GM23338 (cell line): ENCODE data around the gene ARHGAP28. TPM values are rescaled to one million over a fixed set of nuclear protein-coding genes. Genes with fewer than 3 reads are reported as not detected.
A peak's percentile ranks its signal among the peaks of the same experiment; 100 is the strongest.

Experiments
- ATAC-seq: fragments of 200-7000 bp; cut with Tn5 transposase; 3 replicates; pipeline ENCODE4 v1.9.1; 2020
- DNase-seq: peaks from one replicate; pipeline ENCODE4 v3.0.0-alpha.2; 2015; ENCODE audit warnings: low spot score
- H2AFZ ChIP-seq: fragments of 200-600 bp; sonication (generic); 2 replicates; pipeline ENCODE4 v1.8.0; 2016; ENCODE audit warnings: antibody characterized with exemption, mild to moderate bottlenecking, moderate library complexity
- H3F3A ChIP-seq: fragments of 200-600 bp; sonication (generic); replicated peaks from 2 replicates; pipeline ENCODE4 v1.8.0; 2017; ENCODE audit warnings: antibody characterized with exemption, mixed run types, low read depth
- H3K27ac ChIP-seq: fragments of 200-600 bp; sonication (generic); 2 replicates; pipeline ENCODE4 v1.6.1; 2016; ENCODE audit warnings: low read depth
- H3K27me3 ChIP-seq: fragments of 200-600 bp; sonication (generic); 2 replicates; pipeline ENCODE4 v1.8.0; 2016; ENCODE audit warnings: mild to moderate bottlenecking, mixed run types, moderate library complexity; ENCODE audit not compliant: insufficient read depth
- H3K36me3 ChIP-seq: fragments of 200-600 bp; sonication (generic); 2 replicates; pipeline ENCODE4 v1.8.0; 2016; ENCODE audit warnings: mild to moderate bottlenecking; ENCODE audit not compliant: insufficient read depth
- H3K4me1 ChIP-seq: fragments of 200-600 bp; sonication (generic); 2 replicates; pipeline ENCODE4 v1.8.0; 2016; ENCODE audit warnings: mild to moderate bottlenecking, moderate library complexity; ENCODE audit not compliant: insufficient read depth
- H3K4me2 ChIP-seq: fragments of 200-600 bp; sonication (generic); 2 replicates; pipeline ENCODE4 v1.7.1; 2017; ENCODE audit warnings: mixed run types
- H3K4me3 ChIP-seq: fragments of 200-600 bp; sonication (generic); 2 replicates; pipeline ENCODE4 v1.6.1; 2016; ENCODE audit warnings: mixed run types
- H3K79me2 ChIP-seq: fragments of 200-600 bp; sonication (generic); replicated peaks from 2 replicates; pipeline ENCODE4 v1.8.0; 2017; ENCODE audit warnings: mild to moderate bottlenecking; ENCODE audit not compliant: insufficient read depth
- H3K9me2 ChIP-seq: fragments of 200-600 bp; sonication (generic); 2 replicates; pipeline ENCODE4 v1.8.0; 2017; ENCODE audit not compliant: insufficient read depth
- H4K20me1 ChIP-seq: fragments of 200-600 bp; sonication (generic); replicated peaks from 2 replicates; pipeline ENCODE4 v1.8.0; 2017; ENCODE audit warnings: mild to moderate bottlenecking; ENCODE audit not compliant: insufficient read depth
- H3K27ac Mint-ChIP-seq: 2 replicates; pipeline ENCODE4 v1.8.0; 2020; ENCODE audit warnings: inconsistent platforms, mild to moderate bottlenecking, moderate library complexity, mixed read lengths
- H3K27me3 Mint-ChIP-seq: 3 replicates; pipeline ENCODE4 v1.8.0; 2022; ENCODE audit warnings: low read depth, mild to moderate bottlenecking, moderate library complexity, mixed read lengths, inconsistent platforms; ENCODE audit not compliant: insufficient read depth, poor library complexity
- H3K36me3 Mint-ChIP-seq: 3 replicates; pipeline ENCODE4 v1.8.0; 2021; ENCODE audit warnings: low read depth, mild to moderate bottlenecking, inconsistent platforms, moderate library complexity, mixed read lengths
- H3K4me1 Mint-ChIP-seq: 3 replicates; pipeline ENCODE4 v1.8.0; 2020; ENCODE audit warnings: mild to moderate bottlenecking, inconsistent platforms, mixed read lengths
- H3K4me3 Mint-ChIP-seq: 3 replicates; pipeline ENCODE4 v1.8.0; 2021; ENCODE audit warnings: moderate library complexity, mild to moderate bottlenecking, inconsistent platforms, mixed read lengths
- H3K9me3 Mint-ChIP-seq: 3 replicates; pipeline ENCODE4 v1.8.0; 2020; ENCODE audit warnings: moderate library complexity, mild to moderate bottlenecking, inconsistent platforms, mixed read lengths
- CREB1 ChIP-seq: fragments of 250-450 bp; sonication (Bioruptor Pico); IDR thresholded peaks from 2 replicates; pipeline ENCODE4 v1.5.0; 2020; ENCODE audit warnings: low read depth, mild to moderate bottlenecking, moderate library complexity
- CTCF ChIP-seq, 2 experiments: fragments of 200-600 bp in 1 of 2; sonication (generic) in 1 of 2; conservative IDR thresholded peaks; 2 replicates each; pipeline versions ENCODE4 v1.5.1 to v1.6.1; 2016 to 2017; ENCODE audit warnings: antibody characterized with exemption in 2 of 2, low read depth in 2 of 2, mild to moderate bottlenecking in 2 of 2, moderate library complexity in 1 of 2
- ETS1 ChIP-seq: IDR thresholded peaks from 2 replicates; pipeline ENCODE4 v1.6.1; 2016; ENCODE audit warnings: antibody characterized with exemption
- EZH2 ChIP-seq: fragments of 200-600 bp; sonication (generic); IDR thresholded peaks from one replicate; pipeline ENCODE4 v1.8.0; 2017; ENCODE audit warnings: antibody characterized with exemption, mild to moderate bottlenecking, low read depth; ENCODE audit not compliant: unreplicated experiment
- EZH2phosphoT487 ChIP-seq: fragments of 200-600 bp; sonication (generic); IDR thresholded peaks from one replicate; pipeline ENCODE4 v1.8.1; 2018; ENCODE audit warnings: antibody characterized with exemption; ENCODE audit not compliant: unreplicated experiment
- JUNB ChIP-seq: IDR thresholded peaks from one replicate; pipeline ENCODE4 v1.6.1; 2016; ENCODE audit warnings: antibody characterized with exemption; ENCODE audit not compliant: unreplicated experiment
- NANOG ChIP-seq: IDR thresholded peaks from 2 replicates; pipeline ENCODE4 v1.6.1; 2016; ENCODE audit warnings: antibody characterized with exemption, borderline replicate concordance
- POLR2AphosphoS5 ChIP-seq: IDR thresholded peaks from 2 replicates; pipeline ENCODE4 v1.6.1; 2016; ENCODE audit warnings: antibody characterized with exemption, low read depth
- REST ChIP-seq: IDR thresholded peaks from one replicate; pipeline ENCODE4 v1.6.1; 2018; ENCODE audit warnings: antibody characterized with exemption; ENCODE audit not compliant: unreplicated experiment
- STAT1 ChIP-seq: IDR thresholded peaks from one replicate; pipeline ENCODE4 v1.6.1; 2016; ENCODE audit warnings: antibody characterized with exemption; ENCODE audit not compliant: unreplicated experiment
- ZNF114 ChIP-seq: fragments of 250-450 bp; sonication (Bioruptor Pico); IDR thresholded peaks from 2 replicates; pipeline ENCODE4 v1.5.0; 2020; ENCODE audit warnings: mild to moderate bottlenecking, moderate library complexity
- ZNF331 ChIP-seq: fragments of 250-450 bp; sonication (Bioruptor Pico); IDR thresholded peaks from 2 replicates; pipeline ENCODE4 v1.5.0; 2020; ENCODE audit warnings: low read depth, mild to moderate bottlenecking, moderate library complexity
- ZNF462 ChIP-seq: fragments of 250-450 bp; sonication (Bioruptor Pico); IDR thresholded peaks from 2 replicates; pipeline ENCODE4 v1.5.0; 2020; ENCODE audit warnings: mild to moderate bottlenecking, moderate library complexity
- polyA plus RNA-seq: library from polyadenylated mRNA; unstranded; fragments of >200 nt; fragmentation: Nextera tagmentation; extraction: Ambion mirVana; gene quantifications from 2 replicates; pipeline ENCODE4 v1.2.1, GENCODE V29; 2016
- total RNA-seq: library from RNA; depleted of rRNA; stranded (reverse); fragments of >200 nt; shearing (Covaris generic); gene quantifications from 2 replicates; pipeline ENCODE4 v1.2.3, GENCODE V29; 2014

Gene ARHGAP28
- total and polyA plus RNA-seq, 2 experiments from 2014 or later: 2.8 to 9.6 TPM

GRCh38 chr18:6784046-6784445 is 54.5 kb downstream of the ARHGAP28 start:
- H3K27me3 Mint-ChIP-seq: peaks cover 4% of the 10 kb centered on the region
- H3K27ac ChIP-seq: no peak overlapping the region

More at GRCh38 chr18:6784046-6784445, 54.5 kb downstream of the ARHGAP28 start:
- Histone ChIP-seq H3K27me3 (no peaks in the 10 kb centered on the region), H3K4me3 (no peak overlapping the region), H2AFZ (no peak overlapping the region; the same call in 1 of the 2 replicates), H3K79me2 (no peaks in the 10 kb centered on the region), H3K4me1 (peaks cover 28% of the 10 kb centered on the region), H3K9me2 (no peaks in the 10 kb centered on the region), H3K36me3 (no peaks in the 10 kb centered on the region), H3K4me2 (no peak overlapping the region), H4K20me1 (no peaks in the 10 kb centered on the region), H3F3A (no peaks in the 10 kb centered on the region)
- TF ChIP-seq ZNF462 (CRISPR knock-in tag): no peak
- no peak for TF ChIP-seq REST
- no peak for TF ChIP-seq CTCF (conservative IDR thresholded peaks at IDR 0.05; ENCODE audit: low read depth in 2 of 2)
- TF ChIP-seq JUNB: no peak
- TF ChIP-seq EZH2: no peak
- TF ChIP-seq CREB1 (CRISPR knock-in tag): no peak
- TF ChIP-seq ETS1: no peak
- no peak for TF ChIP-seq POLR2AphosphoS5
- TF ChIP-seq EZH2phosphoT487: no peak
- TF ChIP-seq ZNF331 (CRISPR knock-in tag): no peak
- no peak for TF ChIP-seq NANOG
- no peak for TF ChIP-seq ZNF114 (CRISPR knock-in tag)
- TF ChIP-seq STAT1: no peak
- H3K27ac Mint-ChIP-seq: no peak overlapping the region
- peaks cover 8% of the 10 kb centered on the region for H3K9me3 Mint-ChIP-seq
- H3K36me3 Mint-ChIP-seq: peaks cover 11% of the 10 kb centered on the region
- peak; percentile 48; the same call in 2 of the 3 replicates for ATAC-seq
- H3K4me3 Mint-ChIP-seq: no peak overlapping the region
- DNase-seq: no peak
- H3K4me1 Mint-ChIP-seq: peaks cover 34% of the 10 kb centered on the region
